ENCODE measurements around the gene OVCH2. TPM values are rescaled to one million over a fixed set of nuclear protein-coding genes. Genes with fewer than 3 reads are reported as not detected.

OVCH2 gene
- total and polyA plus RNA-seq, 10 donors = not detected

DNA sequence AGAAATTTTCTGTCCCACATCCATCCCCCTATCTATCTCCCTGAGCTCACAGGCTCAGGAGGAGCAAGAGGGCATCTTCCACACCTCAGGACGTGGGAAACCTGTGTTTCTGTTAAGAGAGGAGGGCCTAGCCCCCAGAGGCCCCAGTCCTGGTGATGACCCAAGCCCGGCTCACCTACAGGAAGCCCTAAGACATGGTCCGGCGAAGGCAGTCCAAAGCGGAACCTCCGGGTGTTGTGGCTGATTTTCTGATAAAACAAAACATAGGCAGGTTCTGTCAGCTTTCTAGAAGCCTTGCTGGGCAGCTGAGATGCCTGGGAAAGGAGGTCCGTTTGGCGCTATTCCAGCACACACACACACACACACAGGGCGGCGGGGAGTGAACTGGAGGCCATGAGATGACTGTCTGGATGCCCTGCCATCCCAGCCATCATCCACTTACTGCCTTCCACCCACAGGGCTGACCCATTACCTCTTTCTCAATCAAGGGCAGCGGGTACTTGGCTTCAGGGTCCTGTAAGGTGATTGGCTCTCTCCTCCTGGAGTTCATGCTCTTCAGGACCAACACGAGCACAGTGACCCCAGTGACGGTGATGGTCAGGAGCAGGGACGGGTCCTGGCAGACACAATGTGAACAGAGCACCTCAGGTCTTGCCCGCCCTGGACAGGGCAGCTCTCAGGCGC is 33.9 kb downstream of the OVCH2 start:
- H3K4me3 ChIP-seq = peak overlapping the region in 1 of 8 donors; percentile 72
- DNase-seq = no peak
- H3K27me3 ChIP-seq (replicated peaks in 1 of 7) = peaks cover 2 to 71% (median 35%) of the 10 kb centered on the region in 7 donors
- H3K36me3 ChIP-seq = no peaks in the 10 kb centered on the region
- intact Hi-C loops (cut with DNase I; ENCODE audit: low total_unique reads) = no loop called here
- H3K9me3 ChIP-seq = peaks cover 0 to 9% (median 0%) of the 10 kb centered on the region in 8 donors
- 80 to 92% (median 88%) methylated on average over 14 to 16 of the region's 16 CpGs for WGBS, 5 donors
- no peak overlapping the region for H3K27ac ChIP-seq
- H3K4me1 ChIP-seq = peaks cover 0 to 23% (median 16%) of the 10 kb centered on the region in 6 donors
- no peak for TF ChIP-seq POLR2A (IDR thresholded peaks at IDR 0.05)
- TF ChIP-seq, protein P1, sequence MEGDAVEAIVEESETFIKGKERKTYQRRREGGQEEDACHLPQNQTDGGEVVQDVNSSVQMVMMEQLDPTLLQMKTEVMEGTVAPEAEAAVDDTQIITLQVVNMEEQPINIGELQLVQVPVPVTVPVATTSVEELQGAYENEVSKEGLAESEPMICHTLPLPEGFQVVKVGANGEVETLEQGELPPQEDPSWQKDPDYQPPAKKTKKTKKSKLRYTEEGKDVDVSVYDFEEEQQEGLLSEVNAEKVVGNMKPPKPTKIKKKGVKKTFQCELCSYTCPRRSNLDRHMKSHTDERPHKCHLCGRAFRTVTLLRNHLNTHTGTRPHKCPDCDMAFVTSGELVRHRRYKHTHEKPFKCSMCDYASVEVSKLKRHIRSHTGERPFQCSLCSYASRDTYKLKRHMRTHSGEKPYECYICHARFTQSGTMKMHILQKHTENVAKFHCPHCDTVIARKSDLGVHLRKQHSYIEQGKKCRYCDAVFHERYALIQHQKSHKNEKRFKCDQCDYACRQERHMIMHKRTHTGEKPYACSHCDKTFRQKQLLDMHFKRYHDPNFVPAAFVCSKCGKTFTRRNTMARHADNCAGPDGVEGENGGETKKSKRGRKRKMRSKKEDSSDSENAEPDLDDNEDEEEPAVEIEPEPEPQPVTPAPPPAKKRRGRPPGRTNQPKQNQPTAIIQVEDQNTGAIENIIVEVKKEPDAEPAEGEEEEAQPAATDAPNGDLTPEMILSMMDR (IDR thresholded peaks at IDR 0.05 in 8 of 11, conservative IDR thresholded peaks at IDR 0.05 in 3 of 11) = no peak
- TF ChIP-seq POLR2AphosphoS5 (IDR thresholded peaks at IDR 0.05) = no peak

DNA sequence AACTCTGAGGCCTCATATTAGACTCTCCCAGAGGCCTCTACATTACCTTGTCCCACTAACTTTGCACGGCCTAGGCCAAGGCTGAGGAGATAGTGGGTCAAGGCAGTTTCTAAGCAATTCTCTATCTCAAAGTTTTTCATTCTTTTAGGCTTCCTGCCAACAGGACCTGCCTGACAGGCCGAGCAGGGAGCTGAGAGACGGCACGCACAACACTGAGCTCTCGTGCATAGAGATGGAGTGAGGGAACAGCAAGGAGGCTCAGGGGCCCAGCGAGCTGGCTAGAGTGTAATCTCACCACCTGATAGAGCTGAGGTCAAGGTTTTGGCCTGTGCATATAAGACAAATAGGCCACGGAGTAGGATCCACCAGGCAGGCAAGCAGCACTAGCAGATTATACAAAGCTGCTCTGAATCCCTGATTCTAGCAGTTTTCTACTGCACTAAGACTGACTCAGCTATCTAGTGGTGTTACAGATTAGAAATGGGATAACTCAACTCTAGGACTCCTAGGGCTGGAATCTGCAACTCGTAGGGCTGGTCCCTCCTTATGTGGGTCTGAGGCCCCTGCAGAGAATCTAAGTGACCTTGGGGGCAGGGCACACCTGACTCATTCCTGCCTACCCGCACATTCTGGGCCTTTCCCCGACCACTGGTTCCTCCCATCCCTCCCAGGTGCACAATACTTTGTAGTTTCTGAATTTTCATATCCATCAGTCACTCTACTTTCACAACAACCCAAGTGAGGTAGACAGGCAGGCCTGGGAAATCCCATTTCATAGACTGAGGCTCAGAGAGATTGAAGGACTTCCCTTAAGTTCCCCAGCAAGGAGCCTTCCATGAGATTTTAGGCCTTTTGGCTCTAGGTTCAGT is 34.7 kb downstream of the OVCH2 start:
- intact Hi-C loops (cut with DNase I; ENCODE audit: low total_unique reads) = no loop called here
- Histone ChIP-seq H3K4me3 (no peak overlapping the region), H3K27me3 (replicated peaks in 1 of 7) (peaks cover 2 to 63% (median 35%) of the 10 kb centered on the region in 7 donors), H3K9me3 (peaks cover 0 to under 1% (median 0%) of the 10 kb centered on the region in 8 donors), H3K36me3 (peaks cover 0 to 4% (median 0%) of the 10 kb centered on the region in 6 donors), H3K27ac (no peak overlapping the region), H3K4me1 (peaks cover 0 to 23% (median 16%) of the 10 kb centered on the region in 6 donors)
- no peak for DNase-seq
- TF ChIP-seq, protein P1 (IDR thresholded peaks at IDR 0.05 in 8 of 11, conservative IDR thresholded peaks at IDR 0.05 in 3 of 11) = no peak
- TF ChIP-seq POLR2A (IDR thresholded peaks at IDR 0.05) (no peak), POLR2AphosphoS5 (IDR thresholded peaks at IDR 0.05) (no peak)
- 74 to 85% (median 84%) methylated on average over 10 of the region's 10 CpGs for WGBS, 5 donors

DNA sequence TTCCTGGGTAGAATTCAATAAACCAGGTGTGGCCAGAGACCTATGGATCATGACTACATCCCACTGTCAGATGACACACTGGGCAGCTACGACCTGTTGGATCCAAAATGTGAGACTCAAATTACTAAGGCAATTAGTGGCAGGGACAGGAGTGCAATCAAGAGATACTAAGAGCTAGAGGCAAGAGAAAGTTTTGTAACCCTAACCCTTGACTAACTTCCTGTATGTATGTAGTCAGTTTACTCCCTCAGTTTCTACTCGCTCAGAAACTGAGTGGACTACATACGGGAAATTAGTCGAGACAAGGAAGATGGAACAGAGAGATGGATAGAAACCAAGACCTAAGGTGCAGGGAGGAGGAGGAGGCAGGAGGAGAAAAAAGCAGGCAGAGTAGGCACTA is 35.6 kb downstream of the OVCH2 start:
- TF ChIP-seq POLR2A (IDR thresholded peaks at IDR 0.05) (no peak), POLR2AphosphoS5 (IDR thresholded peaks at IDR 0.05) (no peak)
- TF ChIP-seq, protein P1 (IDR thresholded peaks at IDR 0.05 in 8 of 11, conservative IDR thresholded peaks at IDR 0.05 in 3 of 11) = no peak
- intact Hi-C loops (cut with DNase I; ENCODE audit: low total_unique reads) = no loop called here

More for the DNA sequence above, 35.6 kb downstream of the OVCH2 start:
- H3K27me3 ChIP-seq (replicated peaks in 1 of 7) = peaks cover 2 to 61% (median 35%) of the 10 kb centered on the region in 7 donors
- peaks cover 0 to 23% (median 18%) of the 10 kb centered on the region in 6 donors for H3K4me1 ChIP-seq
- H3K27ac ChIP-seq = no peak overlapping the region
- 48 to 93% (median 59%) methylated on average over 4 of the region's 4 CpGs for WGBS, 5 donors
- no peak overlapping the region for H3K4me3 ChIP-seq
- H3K36me3 ChIP-seq = peaks cover 0 to 6% (median 0%) of the 10 kb centered on the region in 6 donors
- H3K9me3 ChIP-seq = no peaks in the 10 kb centered on the region
- DNase-seq = no peak

All from spleen (tissue), 11 donors.